UCSD-AML1 (cell line): ENCODE measurements around the gene SH3BP4.

Experiments used
- DNase-seq: peaks from one replicate; lab custom pipeline; 2025; ENCODE audit not compliant: unreplicated experiment; lab: John Stamatoyannopoulos, UW

Gene SH3BP4

GRCh38 chr2:234964631-234965461 is 13.0 kb downstream of the SH3BP4 start:
- DNase-seq: no peak

GRCh38 chr2:234966340-234966739 is 14.5 kb downstream of the SH3BP4 start:
- no peak for DNase-seq

- no peak for DNase-seq
Observed at GRCh38 chr2:234967201-234967869, 15.5 kb downstream of the SH3BP4 start.

- DNase-seq: no peak
Observed at GRCh38 chr2:234967870-234968208, 16.0 kb downstream of the SH3BP4 start.

GRCh38 chr2:234968631-234969305 is 17.0 kb downstream of the SH3BP4 start:
- DNase-seq: no peak

GRCh38 chr2:234969306-234970098 is 17.7 kb downstream of the SH3BP4 start:
- no peak for DNase-seq

- DNase-seq: no peak
Observed at GRCh38 chr2:234970099-234970440, 18.3 kb downstream of the SH3BP4 start.

GRCh38 chr2:234970477-234970882 is 18.7 kb downstream of the SH3BP4 start:
- DNase-seq: no peak

GRCh38 chr2:234971496-234971895 is 19.7 kb downstream of the SH3BP4 start:
- no peak for DNase-seq

GRCh38 chr2:234973008-234973407 is 21.2 kb downstream of the SH3BP4 start:
- DNase-seq: no peak

GRCh38 chr2:234974501-234975385 is 22.9 kb downstream of the SH3BP4 start:
- DNase-seq: no peak

GRCh38 chr2:234975611-234976010 is 23.8 kb downstream of the SH3BP4 start:
- DNase-seq: no peak

- DNase-seq: no peak
Observed at GRCh38 chr2:234976479-234977227, 24.8 kb downstream of the SH3BP4 start.

- no peak for DNase-seq
Observed at GRCh38 chr2:234977228-234977679, 25.4 kb downstream of the SH3BP4 start.

- DNase-seq: no peak
Observed at GRCh38 chr2:234978466-234979203, 26.8 kb downstream of the SH3BP4 start.

GRCh38 chr2:234979204-234980167 is 27.7 kb downstream of the SH3BP4 start:
- no peak for DNase-seq

GRCh38 chr2:234980451-234981187 is 28.8 kb downstream of the SH3BP4 start:
- no peak for DNase-seq
